Stimulated activated CD4-positive, alpha-beta T cell treated with anti-CD3 and anti-CD28 coated beads, Interleukin-2, amount 100 ng/mL, for 24 hours (primary cell): ENCODE data around the gene NEDD4L.

Experiments
- DNase-seq, 2 donors: peaks; one replicate each; pipeline ENCODE4 v3.0.0-alpha.2; 2020

NEDD4L gene

GRCh38 chr18:58096658-58097057, 52.6 kb downstream of the NEDD4L start:
- no peak for DNase-seq

- DNase-seq: no peak
Observed at GRCh38 chr18:58097121-58097906, 53.3 kb downstream of the NEDD4L start.

- DNase-seq: no peak
Observed at GRCh38 chr18:58097907-58098166, 53.8 kb downstream of the NEDD4L start.

- DNase-seq: no peak
Observed at GRCh38 chr18:58098706-58099105, 54.7 kb downstream of the NEDD4L start.

- DNase-seq: no peak
Observed at GRCh38 chr18:58100154-58100553, 56.1 kb downstream of the NEDD4L start.

- no peak for DNase-seq
Observed at GRCh38 chr18:58101291-58101794, 57.3 kb downstream of the NEDD4L start.

- no peak for DNase-seq
Observed at GRCh38 chr18:58102018-58102417, 58.0 kb downstream of the NEDD4L start.

- no peak for DNase-seq
Observed at GRCh38 chr18:58102875-58103274, 58.8 kb downstream of the NEDD4L start.

- no peak for DNase-seq
Observed at GRCh38 chr18:58103339-58103985, 59.4 kb downstream of the NEDD4L start.

- no peak for DNase-seq
Observed at GRCh38 chr18:58104096-58104495, 60.1 kb downstream of the NEDD4L start.

- DNase-seq: no peak
Observed at GRCh38 chr18:58105206-58105887, 61.3 kb downstream of the NEDD4L start.

- no peak for DNase-seq
Observed at GRCh38 chr18:58105888-58106260, 61.8 kb downstream of the NEDD4L start.

- DNase-seq: no peak
Observed at GRCh38 chr18:58106289-58107070, 62.5 kb downstream of the NEDD4L start.

GRCh38 chr18:58109256-58109655, 65.2 kb downstream of the NEDD4L start:
- DNase-seq: no peak

GRCh38 chr18:58110398-58110797, 66.4 kb downstream of the NEDD4L start:
- DNase-seq: no peak

- no peak for DNase-seq
Observed at GRCh38 chr18:58112174-58112573, 68.1 kb downstream of the NEDD4L start.

GRCh38 chr18:58113337-58113736, 69.3 kb downstream of the NEDD4L start:
- no peak for DNase-seq

- DNase-seq: no peak
Observed at GRCh38 chr18:58114766-58115165, 70.7 kb downstream of the NEDD4L start.

- DNase-seq: no peak
Observed at GRCh38 chr18:58116818-58117217, 72.8 kb downstream of the NEDD4L start.

GRCh38 chr18:58117786-58118403, 73.9 kb downstream of the NEDD4L start:
- no peak for DNase-seq

- no peak for DNase-seq
Observed at GRCh38 chr18:58118536-58118935, 74.5 kb downstream of the NEDD4L start.

GRCh38 chr18:58119819-58120218, 75.8 kb downstream of the NEDD4L start:
- no peak for DNase-seq

GRCh38 chr18:58124475-58124874, 80.4 kb downstream of the NEDD4L start:
- DNase-seq: no peak
